Progenitor cell of endocrine pancreas (in vitro differentiated cells): Measurements from ENCODE around the gene GATM. TPM values are rescaled to one million over a fixed set of nuclear protein-coding genes. Genes with fewer than 3 reads are reported as not detected.
A peak's percentile ranks its signal among the peaks of the same experiment; 100 is the strongest.

Experiments used
- DNase-seq: peaks from one replicate; pipeline ENCODE4 v3.0.0; 2021; ENCODE audit warnings: low spot score; ENCODE audit not compliant: unreplicated experiment
- H3K27ac Mint-ChIP-seq: 2 replicates; pipeline ENCODE4 v1.8.0; 2021; ENCODE audit warnings: mild to moderate bottlenecking, moderate library complexity, mixed read lengths
- H3K27me3 Mint-ChIP-seq: 2 replicates; pipeline ENCODE4 v1.8.0; 2021; ENCODE audit warnings: mixed read lengths
- H3K36me3 Mint-ChIP-seq: 2 replicates; pipeline ENCODE4 v1.8.0; 2022; ENCODE audit warnings: mixed read lengths; ENCODE audit not compliant: insufficient read depth
- H3K4me1 Mint-ChIP-seq: 2 replicates; pipeline ENCODE4 v1.8.0; 2021; ENCODE audit warnings: low read depth, mixed read lengths
- H3K4me3 Mint-ChIP-seq: 2 replicates; pipeline ENCODE4 v1.8.0; 2021; ENCODE audit warnings: low read depth, mild to moderate bottlenecking, moderate library complexity, mixed read lengths
- H3K9me3 Mint-ChIP-seq: 2 replicates; pipeline ENCODE4 v1.8.0; 2021; ENCODE audit warnings: low read depth, mixed read lengths
- CTCF ChIP-seq: fragments of 200-600 bp; sonication (generic); IDR thresholded peaks from one replicate; pipeline ENCODE4 v1.5.0; 2021; ENCODE audit warnings: antibody characterized with exemption, mild to moderate bottlenecking; ENCODE audit not compliant: unreplicated experiment
- total RNA-seq: library from RNA; stranded (reverse); gene quantifications from 2 replicates; pipeline ENCODE4 v1.2.1, GENCODE V29; 2021

GATM gene
- total RNA-seq, 1 donor from 2014 or later: 64.1 TPM

GRCh38 chr15:45386974-45387373 lies 8.6 kb upstream of the GATM start:
- no peak for TF ChIP-seq CTCF
- Mint-ChIP-seq H3K4me1 (peaks cover 31% of the 10 kb centered on the region), H3K36me3 (no peaks in the 10 kb centered on the region), H3K27ac (no peak overlapping the region), H3K9me3 (no peaks in the 10 kb centered on the region), H3K27me3 (peaks cover 4% of the 10 kb centered on the region), H3K4me3 (no peak overlapping the region)
- no peak for DNase-seq

DNA sequence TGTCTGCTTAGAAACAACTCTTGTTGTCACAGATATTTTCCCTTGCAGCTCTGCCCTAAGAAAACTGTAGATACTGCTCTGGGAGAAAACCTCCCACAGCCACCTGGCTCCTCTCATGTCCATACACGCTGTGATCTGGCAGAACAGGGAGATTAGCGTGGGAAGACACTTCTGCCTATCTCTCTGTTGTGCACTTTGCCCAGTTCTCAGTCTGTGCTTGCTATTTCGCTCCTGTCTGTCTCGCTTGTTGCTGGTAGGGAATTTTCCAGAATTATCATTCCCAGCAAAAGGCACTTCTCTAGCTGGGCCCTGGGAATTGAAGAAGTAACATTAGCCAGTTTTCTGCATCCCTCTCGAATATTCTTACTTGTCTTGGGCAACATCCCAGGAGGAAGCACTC lies 8.1 kb upstream of the GATM start:
- H3K27ac Mint-ChIP-seq: peak overlapping the region; percentile 2
- H3K27me3 Mint-ChIP-seq: peaks cover 9% of the 10 kb centered on the region
- H3K4me3 Mint-ChIP-seq: no peak overlapping the region
- no peak for TF ChIP-seq CTCF
- H3K4me1 Mint-ChIP-seq: peaks cover 29% of the 10 kb centered on the region
- DNase-seq: no peak
- H3K36me3 Mint-ChIP-seq: no peaks in the 10 kb centered on the region
- H3K9me3 Mint-ChIP-seq: no peaks in the 10 kb centered on the region

DNA sequence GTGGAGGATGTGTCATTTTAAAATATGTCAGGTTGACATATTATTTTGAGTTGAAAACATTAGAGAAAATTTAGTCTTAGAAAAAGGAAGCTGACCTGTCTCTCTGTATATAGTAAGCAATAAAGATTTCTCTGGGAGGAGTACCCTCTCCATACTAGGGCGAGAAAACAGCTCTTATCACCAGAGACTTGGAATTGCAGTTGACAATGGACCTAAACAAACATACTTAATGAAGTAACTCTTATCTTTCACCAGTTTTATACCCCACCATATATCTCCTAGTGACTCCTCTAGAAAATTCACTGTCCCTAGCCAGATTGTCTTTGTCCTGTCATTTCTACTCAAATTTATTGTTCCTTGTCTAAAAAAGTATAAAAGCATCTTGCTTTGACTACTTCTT lies 7.2 kb upstream of the GATM start:
- Mint-ChIP-seq H3K27me3 (peaks cover 17% of the 10 kb centered on the region), H3K4me1 (peaks cover 27% of the 10 kb centered on the region), H3K9me3 (no peaks in the 10 kb centered on the region), H3K4me3 (no peak overlapping the region), H3K36me3 (no peaks in the 10 kb centered on the region), H3K27ac (no peak overlapping the region)
- no peak for TF ChIP-seq CTCF
- no peak for DNase-seq

DNA sequence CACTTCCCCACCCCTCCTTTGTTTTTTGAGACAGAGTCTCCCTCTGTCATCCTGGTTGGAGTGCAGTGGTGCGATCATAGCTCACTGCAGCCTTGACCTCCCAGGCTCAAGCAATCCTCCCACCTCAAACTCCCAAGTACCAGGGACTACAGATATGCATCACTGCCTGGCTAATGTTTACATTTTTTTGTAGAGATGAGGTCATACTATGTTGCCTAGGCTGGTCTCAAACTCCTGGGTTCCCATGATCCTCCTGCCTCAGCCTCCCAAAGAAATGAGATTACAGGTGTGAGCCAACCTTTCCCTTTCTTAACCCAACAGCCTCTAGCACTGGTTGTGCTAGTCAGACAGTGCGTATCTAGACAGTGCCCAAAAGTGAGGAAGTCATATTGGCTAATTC lies 6.4 kb upstream of the GATM start:
- no peaks in the 10 kb centered on the region for H3K36me3 Mint-ChIP-seq
- TF ChIP-seq CTCF: no peak
- no peaks in the 10 kb centered on the region for H3K9me3 Mint-ChIP-seq
- no peak overlapping the region for H3K4me3 Mint-ChIP-seq
- H3K27ac Mint-ChIP-seq: no peak overlapping the region
- peaks cover 21% of the 10 kb centered on the region for H3K27me3 Mint-ChIP-seq
- peaks cover 27% of the 10 kb centered on the region for H3K4me1 Mint-ChIP-seq
- DNase-seq: no peak

DNA sequence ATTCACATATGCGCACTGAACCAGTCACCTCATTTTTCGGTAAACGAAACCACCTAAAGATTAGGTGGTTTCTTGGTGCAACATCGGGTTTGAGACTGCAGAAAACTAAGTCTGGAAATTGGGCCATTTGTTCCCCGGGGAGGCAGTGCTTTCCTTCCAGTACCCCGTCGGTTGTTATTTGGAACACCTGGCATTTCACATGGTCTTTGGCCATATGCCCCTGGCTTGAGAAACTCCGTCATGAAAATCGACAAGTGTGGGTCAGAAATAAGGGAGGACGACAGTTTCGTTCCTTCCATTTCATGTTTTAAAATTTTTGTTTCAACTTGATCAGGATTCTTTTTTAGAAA lies 544 bp upstream of the GATM start:
- Mint-ChIP-seq H3K4me3 (peak overlapping the region; percentile 70), H3K4me1 (peaks cover 27% of the 10 kb centered on the region), H3K27ac (no peak overlapping the region), H3K36me3 (peaks cover 8% of the 10 kb centered on the region), H3K27me3 (peaks cover 59% of the 10 kb centered on the region), H3K9me3 (no peaks in the 10 kb centered on the region)
- DNase-seq: no peak
- no peak for TF ChIP-seq CTCF
